ENCODE data around the gene SLC17A9.

Gene SLC17A9

GRCh38 chr20:62923669-62924441 lies 28.7 kb upstream of the SLC17A9 start:
- Histone ChIP-seq H3K4me3 (replicated peaks; ENCODE audit: low read depth, low read length) (peak overlapping the region; percentile 28), H3K36me3 (ENCODE audit: control insufficient read depth, insufficient read depth, low read length) (no peaks in the 10 kb centered on the region), H3K27me3 (replicated peaks; ENCODE audit: control insufficient read depth, insufficient read depth, low read length) (no peaks in the 10 kb centered on the region)
- no peak for DNase-seq (ENCODE audit: extremely low read depth, insufficient read length)
- no peak for TF ChIP-seq CTCF (IDR thresholded peaks at IDR 0.05; ENCODE audit: insufficient read depth, low read length, poor library complexity, severe bottlenecking)

- no peaks in the 10 kb centered on the region for H3K36me3 ChIP-seq (ENCODE audit: control insufficient read depth, insufficient read depth, low read length)
- peak overlapping the region; percentile 90 for H3K4me3 ChIP-seq (replicated peaks; ENCODE audit: low read depth, low read length)
- no peaks in the 10 kb centered on the region for H3K27me3 ChIP-seq (replicated peaks; ENCODE audit: control insufficient read depth, insufficient read depth, low read length)
- no peak for TF ChIP-seq CTCF (IDR thresholded peaks at IDR 0.05; ENCODE audit: insufficient read depth, low read length, poor library complexity, severe bottlenecking)
- DNase-seq (ENCODE audit: extremely low read depth, insufficient read length): no peak
Observed at GRCh38 chr20:62924442-62925075, 27.9 kb upstream of the SLC17A9 start.

- TF ChIP-seq CTCF (IDR thresholded peaks at IDR 0.05; ENCODE audit: insufficient read depth, low read length, poor library complexity, severe bottlenecking): no peak
- no peaks in the 10 kb centered on the region for H3K27me3 ChIP-seq (replicated peaks; ENCODE audit: control insufficient read depth, insufficient read depth, low read length)
- no peaks in the 10 kb centered on the region for H3K36me3 ChIP-seq (ENCODE audit: control insufficient read depth, insufficient read depth, low read length)
- peak overlapping the region; percentile 90 for H3K4me3 ChIP-seq (replicated peaks; ENCODE audit: low read depth, low read length)
- no peak for DNase-seq (ENCODE audit: extremely low read depth, insufficient read length)
Observed at GRCh38 chr20:62925076-62925419, 27.5 kb upstream of the SLC17A9 start.

- DNase-seq (ENCODE audit: extremely low read depth, insufficient read length): peak; percentile 71
- Histone ChIP-seq H3K4me3 (replicated peaks; ENCODE audit: low read depth, low read length) (peak overlapping the region; percentile 90), H3K27me3 (replicated peaks; ENCODE audit: control insufficient read depth, insufficient read depth, low read length) (no peaks in the 10 kb centered on the region), H3K36me3 (ENCODE audit: control insufficient read depth, insufficient read depth, low read length) (no peaks in the 10 kb centered on the region)
- no peak for TF ChIP-seq CTCF (IDR thresholded peaks at IDR 0.05; ENCODE audit: insufficient read depth, low read length, poor library complexity, severe bottlenecking)
Observed at GRCh38 chr20:62925420-62926228, 26.9 kb upstream of the SLC17A9 start.

- TF ChIP-seq CTCF (IDR thresholded peaks at IDR 0.05; ENCODE audit: insufficient read depth, low read length, poor library complexity, severe bottlenecking): no peak
- H3K4me3 ChIP-seq (replicated peaks; ENCODE audit: low read depth, low read length): peak within 1 kb of the TSS; percentile 90
- H3K36me3 ChIP-seq (ENCODE audit: control insufficient read depth, insufficient read depth, low read length): no peaks in the 10 kb centered on the region
- H3K27me3 ChIP-seq (replicated peaks; ENCODE audit: control insufficient read depth, insufficient read depth, low read length): no peaks in the 10 kb centered on the region
- peak; percentile 95 for DNase-seq (ENCODE audit: extremely low read depth, insufficient read length)
Observed at GRCh38 chr20:62926229-62927127, 26.0 kb upstream of the SLC17A9 start, which contains the start of gene DIDO1. DIDO1 (minus strand) TSS chr20:62926505.
